Activated T-cell treated with anti-CD3 and anti-CD28 coated beads, Interleukin-2, amount 50 U/mL, for 4 hours (primary cell): Measurements from ENCODE around the gene PTPRE. TPM values are rescaled to one million over a fixed set of nuclear protein-coding genes. Genes with fewer than 3 reads are reported as not detected.
"Not testable (repeated sequence)": the region's sequence is repeated elsewhere in the genome, so short reads cannot be mapped to it uniquely, and the experiment has no call there.

Source experiments
- ATAC-seq, 2 donors: fragments of 200-7000 bp; cut with Tn5 transposase; one replicate each; pipeline ENCODE4 v1.10.0; 2021
- DNase-seq: peaks from one replicate; pipeline ENCODE4 v3.0.0-alpha.2; 2020
- H3K27me3 Mint-ChIP-seq: one replicate; pipeline ENCODE4 v1.8.0; 2021; ENCODE audit warnings: low read depth, mixed read lengths
- H3K36me3 Mint-ChIP-seq: one replicate; pipeline ENCODE4 v1.8.0; 2022; ENCODE audit warnings: mixed read lengths; ENCODE audit not compliant: insufficient read depth
- H3K4me1 Mint-ChIP-seq: one replicate; pipeline ENCODE4 v1.8.0; 2021; ENCODE audit warnings: low read depth, mixed read lengths
- H3K4me3 Mint-ChIP-seq: one replicate; pipeline ENCODE4 v1.8.0; 2021; ENCODE audit warnings: mild to moderate bottlenecking, moderate library complexity, mixed read lengths
- H3K9me3 Mint-ChIP-seq: one replicate; pipeline ENCODE4 v1.8.0; 2021; ENCODE audit warnings: mixed read lengths
- total RNA-seq, 3 donors: library from RNA; stranded (reverse); gene quantifications; one replicate each; pipeline ENCODE4 v1.2.1, GENCODE V29; 2021

PTPRE gene
- total RNA-seq, 3 donors from 2014 or later: 35.8 to 49.1 (median 46.1) TPM

DNA sequence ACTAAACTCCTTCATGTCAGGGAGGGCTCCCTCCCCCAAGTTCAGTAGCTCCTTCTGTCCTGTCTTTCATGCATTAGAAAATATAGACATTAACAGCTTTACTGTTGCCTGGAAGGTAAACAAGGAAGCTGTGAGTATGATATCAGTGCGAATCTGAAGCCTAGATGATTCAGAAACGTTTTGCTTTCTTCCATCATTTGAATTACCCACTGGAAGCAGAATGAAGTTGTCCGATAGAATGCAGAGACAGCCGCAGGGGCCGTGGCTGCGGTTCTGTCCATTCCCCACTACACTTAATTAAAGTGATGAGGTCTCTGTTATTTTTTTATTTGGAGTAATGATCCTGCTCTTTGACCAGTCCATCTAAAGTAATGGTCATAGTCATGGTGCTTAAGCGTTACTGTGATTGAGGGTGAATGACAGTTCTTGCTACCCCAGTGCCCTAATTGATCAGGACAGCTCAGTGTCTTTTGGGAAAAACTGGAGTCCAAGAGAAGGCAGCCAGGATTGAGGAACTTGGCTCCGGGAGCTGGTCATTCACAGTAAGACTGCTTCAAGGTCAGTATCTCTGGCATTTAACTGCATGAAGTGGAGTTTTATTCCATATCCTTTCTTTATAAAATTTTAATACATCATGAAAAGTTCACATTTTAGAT is 69.9 kb downstream of the PTPRE start:
- Mint-ChIP-seq H3K9me3 (peaks cover 7% of the 10 kb centered on the region), H3K36me3 (no peaks in the 10 kb centered on the region), H3K4me3 (no peak overlapping the region), H3K4me1 (peaks cover 5% of the 10 kb centered on the region), H3K27me3 (peaks cover 13% of the 10 kb centered on the region)
- ATAC-seq (no peak), DNase-seq (no peak)

DNA sequence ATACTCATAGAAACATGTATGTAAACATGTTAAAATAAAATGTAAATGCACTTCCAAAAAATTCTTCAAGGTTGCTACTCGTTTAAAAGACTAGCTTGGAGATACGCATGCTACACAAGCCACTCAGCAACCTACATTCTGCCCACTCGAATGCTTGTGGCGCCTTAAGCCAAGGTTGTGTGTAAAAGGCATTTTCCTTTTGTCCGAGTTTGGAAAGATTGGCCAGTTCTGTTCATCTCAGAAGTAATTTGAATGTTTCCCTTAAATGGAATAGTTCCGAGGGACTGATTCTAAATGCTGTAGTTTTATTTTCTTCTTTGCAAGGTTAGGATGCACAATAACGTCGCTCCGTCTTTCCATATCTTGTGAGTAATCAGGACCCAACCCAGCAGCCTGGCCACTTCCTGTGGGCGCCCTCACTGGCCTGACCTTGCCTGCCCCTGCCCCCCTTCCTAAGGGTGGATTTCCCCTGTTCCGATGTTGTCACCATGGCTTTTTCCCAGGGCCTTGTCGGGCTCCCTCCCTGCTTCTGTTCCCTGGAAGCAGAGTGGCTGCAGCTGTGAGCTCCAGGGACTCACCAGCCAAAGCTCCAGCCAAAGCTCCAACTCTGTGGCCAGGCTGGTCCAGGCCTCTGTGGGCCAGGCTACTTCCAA is 70.6 kb downstream of the PTPRE start:
- Mint-ChIP-seq H3K36me3 (no peaks in the 10 kb centered on the region), H3K9me3 (peaks cover 7% of the 10 kb centered on the region), H3K27me3 (peaks cover 13% of the 10 kb centered on the region), H3K4me1 (peaks cover 5% of the 10 kb centered on the region), H3K4me3 (no peak overlapping the region)
- no peak for DNase-seq
- ATAC-seq: no peak

DNA sequence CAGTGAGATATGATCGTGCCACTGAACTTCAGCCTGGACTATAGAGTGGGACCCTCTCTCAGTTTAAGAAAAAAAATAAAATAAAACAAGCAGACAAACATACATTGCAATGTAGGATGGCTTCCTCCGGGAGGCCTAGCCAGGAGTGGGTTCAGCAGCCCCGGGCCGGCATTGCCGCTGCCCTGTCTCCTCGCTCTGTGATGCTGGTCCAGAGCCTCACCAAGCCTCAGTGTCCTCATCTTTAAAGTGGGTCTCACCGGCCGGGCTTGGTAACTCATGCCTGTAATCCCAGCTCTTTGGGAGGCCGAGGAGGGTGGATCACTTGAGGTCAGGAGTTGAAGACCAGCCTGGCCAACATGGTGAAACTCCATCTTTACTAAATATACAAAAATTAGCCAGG is 71.6 kb downstream of the PTPRE start:
- DNase-seq: no peak
- no peak overlapping the region for H3K4me3 Mint-ChIP-seq

DNA sequence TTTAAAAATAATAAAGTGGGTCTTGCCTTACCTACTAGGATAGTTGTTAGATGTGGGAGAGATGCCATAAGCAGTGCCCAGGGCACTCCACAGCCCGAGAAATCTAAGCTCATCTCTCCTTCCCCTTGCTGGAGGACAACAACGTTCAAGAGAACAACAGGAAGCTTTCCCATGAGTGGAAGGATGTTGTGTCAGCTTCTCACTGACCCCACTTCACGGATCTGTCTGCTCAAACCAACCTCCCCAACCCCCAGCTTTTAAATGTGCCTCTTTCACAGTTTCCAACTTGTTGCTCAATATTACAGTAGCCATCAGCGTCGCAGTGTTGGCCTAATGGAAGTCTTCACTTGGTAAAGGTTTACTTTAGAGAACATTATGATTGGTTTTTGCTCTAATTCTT is 72.1 kb downstream of the PTPRE start:
- H3K4me3 Mint-ChIP-seq: no peak overlapping the region
- peaks cover 7% of the 10 kb centered on the region for H3K9me3 Mint-ChIP-seq
- no peaks in the 10 kb centered on the region for H3K36me3 Mint-ChIP-seq
- H3K4me1 Mint-ChIP-seq: peaks cover 10% of the 10 kb centered on the region
- peaks cover 12% of the 10 kb centered on the region for H3K27me3 Mint-ChIP-seq
- ATAC-seq: no peak
- no peak for DNase-seq

More for the DNA sequence above, 71.6 kb downstream of the PTPRE start:
- Mint-ChIP-seq H3K9me3 (peaks cover 7% of the 10 kb centered on the region), H3K27me3 (peaks cover 14% of the 10 kb centered on the region), H3K4me1 (peaks cover 7% of the 10 kb centered on the region), H3K36me3 (no peaks in the 10 kb centered on the region)
- no peak for ATAC-seq

DNA sequence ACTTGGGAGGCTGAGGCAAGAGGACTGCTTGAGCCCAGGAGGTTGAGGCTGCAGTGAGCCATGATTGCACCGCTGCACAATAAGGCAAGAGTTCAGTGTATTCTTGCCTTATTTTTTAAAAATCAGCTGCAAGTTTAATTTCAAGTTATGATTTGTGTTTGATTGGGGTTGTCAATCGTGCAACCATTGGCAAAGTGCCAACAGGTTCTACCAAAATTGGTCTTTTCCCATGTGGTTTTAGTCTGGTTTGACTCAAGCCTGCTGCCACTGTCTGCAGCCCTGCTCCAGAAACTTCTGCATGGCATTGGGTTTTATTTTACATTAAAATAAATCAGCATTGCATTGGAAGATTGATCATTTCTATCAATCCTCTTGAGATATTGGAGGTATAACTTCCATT is 72.7 kb downstream of the PTPRE start:
- Mint-ChIP-seq H3K9me3 (peaks cover 7% of the 10 kb centered on the region), H3K36me3 (no peaks in the 10 kb centered on the region), H3K4me1 (peaks cover 10% of the 10 kb centered on the region), H3K27me3 (peaks cover 9% of the 10 kb centered on the region), H3K4me3 (no peak overlapping the region)
- DNase-seq (no peak), ATAC-seq (no peak)

DNA sequence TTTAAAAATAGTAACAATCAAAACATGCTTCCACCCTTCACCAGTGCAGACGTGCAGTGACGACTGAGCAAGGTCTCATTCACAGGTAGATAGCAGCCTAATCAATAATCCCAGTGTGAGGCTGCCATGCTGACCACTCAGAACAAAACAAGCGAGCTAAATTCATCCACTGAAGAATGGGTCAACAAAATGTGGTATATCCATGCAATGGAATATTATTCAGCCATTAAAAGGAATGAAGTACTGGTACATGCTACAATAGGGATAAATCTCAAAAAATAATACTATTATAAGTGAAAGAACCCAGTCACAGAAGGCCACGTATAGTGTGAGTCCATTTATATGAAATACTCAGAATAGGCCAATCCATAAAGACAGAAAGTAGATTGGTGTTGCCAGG is 74.0 kb downstream of the PTPRE start:
- Mint-ChIP-seq H3K4me1 (peaks cover 13% of the 10 kb centered on the region), H3K27me3 (peaks cover 7% of the 10 kb centered on the region), H3K4me3 (no peak overlapping the region), H3K36me3 (no peaks in the 10 kb centered on the region), H3K9me3 (peaks cover 7% of the 10 kb centered on the region)
- no peak for ATAC-seq
- no peak for DNase-seq

DNA sequence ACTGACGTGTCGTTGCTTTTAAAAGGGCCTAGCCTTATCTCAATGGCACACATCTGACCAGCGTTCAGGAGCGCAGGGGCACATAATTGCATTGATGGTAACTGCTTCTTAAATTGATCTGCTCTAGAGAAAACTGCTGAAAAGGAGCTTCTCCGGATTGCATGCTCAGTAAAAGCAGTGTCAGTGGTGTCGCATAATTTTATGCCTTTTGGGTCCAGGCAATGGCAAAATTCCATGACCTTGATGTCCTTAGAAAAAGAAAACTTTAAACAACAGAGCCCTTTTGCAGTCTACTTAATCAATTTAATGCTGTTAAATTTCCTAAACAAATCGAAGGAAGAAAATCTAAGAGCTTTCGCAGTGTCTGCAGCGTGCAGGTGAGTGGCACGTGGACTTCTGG is 75.7 kb downstream of the PTPRE start:
- no peak for DNase-seq
- no peak for ATAC-seq
- H3K27me3 Mint-ChIP-seq: peaks cover 6% of the 10 kb centered on the region
- H3K4me1 Mint-ChIP-seq: peaks cover 15% of the 10 kb centered on the region
- H3K4me3 Mint-ChIP-seq: no peak overlapping the region
- peaks cover 7% of the 10 kb centered on the region for H3K9me3 Mint-ChIP-seq
- no peaks in the 10 kb centered on the region for H3K36me3 Mint-ChIP-seq

DNA sequence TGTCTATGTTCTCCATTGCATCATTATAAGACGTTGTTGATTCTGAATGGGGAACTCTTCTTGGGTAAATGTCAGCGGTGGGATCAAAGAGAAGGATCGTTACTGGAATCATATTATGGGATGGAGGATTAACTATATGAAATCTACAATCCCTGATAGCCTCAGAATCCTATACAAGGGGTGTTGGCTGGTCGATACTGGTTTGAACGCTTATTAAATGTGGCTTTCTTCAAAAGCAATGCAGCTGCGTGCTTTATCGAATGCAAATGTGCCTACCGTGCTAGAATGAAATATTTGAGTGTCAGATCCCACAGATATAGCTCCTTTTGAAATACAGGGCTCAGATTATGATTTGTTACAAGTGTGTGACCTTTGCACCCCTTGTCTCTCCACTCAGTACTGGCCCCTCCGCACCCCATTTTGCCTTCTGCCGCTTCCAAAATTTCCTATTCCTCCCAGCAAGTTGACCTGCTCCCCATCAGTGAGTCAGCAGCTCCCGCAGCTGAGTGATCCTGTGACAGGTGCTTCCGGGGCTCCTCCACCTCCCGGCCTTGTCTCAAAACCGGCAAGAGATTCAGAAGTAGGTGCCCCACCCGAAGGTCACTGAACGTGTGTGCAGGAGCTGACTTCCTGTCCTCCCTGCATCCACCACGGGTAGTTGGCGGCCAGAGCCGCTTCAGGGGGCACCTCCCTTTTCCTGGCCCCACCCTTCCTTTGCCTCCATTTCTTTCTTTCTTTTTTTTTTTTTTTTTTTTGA is 76.6 kb downstream of the PTPRE start:
- DNase-seq: no peak
- Mint-ChIP-seq H3K9me3 (peaks cover 7% of the 10 kb centered on the region), H3K4me3 (peak overlapping the region; percentile 4), H3K27me3 (peaks cover 4% of the 10 kb centered on the region), H3K36me3 (no peaks in the 10 kb centered on the region), H3K4me1 (peaks cover 13% of the 10 kb centered on the region)
- no peak for ATAC-seq

DNA sequence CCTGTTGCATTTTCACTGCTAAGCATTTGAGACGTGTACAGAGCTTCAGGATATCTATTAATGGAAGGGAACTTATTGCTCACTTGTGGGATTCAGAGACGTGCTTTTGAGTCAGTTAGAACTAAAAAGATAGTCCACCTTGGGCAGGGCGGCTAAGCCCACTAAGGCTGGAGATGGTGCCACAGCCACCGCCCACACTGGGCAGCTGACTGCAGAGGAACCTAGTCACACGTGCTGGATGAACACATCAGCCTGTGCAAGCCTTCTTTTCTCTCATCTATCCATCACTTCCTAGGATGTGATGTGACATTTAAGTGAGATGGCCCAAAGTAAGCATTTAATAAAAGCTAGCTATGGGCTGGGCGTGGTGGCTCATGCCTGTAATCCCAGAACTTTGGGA is 78.0 kb downstream of the PTPRE start:
- H3K4me3 Mint-ChIP-seq: no peak overlapping the region
- no peaks in the 10 kb centered on the region for H3K36me3 Mint-ChIP-seq
- H3K9me3 Mint-ChIP-seq: peaks cover 4% of the 10 kb centered on the region
- DNase-seq: no peak
- peaks cover 4% of the 10 kb centered on the region for H3K27me3 Mint-ChIP-seq
- H3K4me1 Mint-ChIP-seq: peaks cover 18% of the 10 kb centered on the region
- no peak for ATAC-seq

DNA sequence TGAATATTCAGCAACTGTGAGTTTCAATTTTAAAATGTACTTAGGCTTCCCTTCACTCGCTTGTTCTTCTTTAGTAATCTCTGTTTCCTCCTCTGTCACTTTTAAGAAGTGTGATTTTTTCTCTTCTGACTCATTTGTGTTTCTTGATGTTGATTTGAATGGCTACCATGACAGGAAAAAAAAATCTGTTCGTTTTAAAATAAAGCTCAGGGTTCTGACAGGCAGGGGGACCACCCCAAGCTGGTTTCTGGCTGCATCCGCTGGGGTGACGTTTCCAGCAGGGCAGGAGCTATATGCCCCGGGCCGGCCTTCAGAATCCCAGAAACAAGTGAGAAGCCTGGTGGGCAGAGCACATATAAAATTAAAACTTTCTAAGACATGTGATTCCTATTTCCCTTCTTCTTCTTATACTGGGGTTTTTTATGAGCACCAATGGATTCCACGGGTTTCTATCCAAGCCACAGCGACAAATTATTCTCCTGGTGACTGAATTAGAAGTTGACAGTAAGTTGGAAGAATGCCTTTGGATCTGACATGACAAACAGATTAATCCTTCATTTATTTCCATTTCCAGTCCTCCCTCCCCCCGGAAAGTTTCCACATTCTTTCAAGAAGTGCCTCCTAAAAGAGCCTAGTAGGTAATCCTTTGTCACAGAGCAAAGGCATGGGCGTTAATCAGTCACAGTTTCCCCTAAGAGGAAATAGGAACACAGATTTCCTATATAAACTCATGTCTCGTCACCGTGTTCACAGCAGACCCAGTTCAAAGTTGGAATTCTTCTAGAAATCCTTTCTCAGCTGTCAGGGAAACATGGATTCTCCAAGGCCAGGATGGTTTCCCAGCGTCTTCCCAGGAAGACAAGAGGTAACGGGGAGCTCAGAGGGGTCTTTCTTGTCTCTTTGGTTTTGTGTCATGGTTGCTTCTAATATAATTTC is 79.9 kb downstream of the PTPRE start:
- Mint-ChIP-seq H3K27me3 (peaks cover 4% of the 10 kb centered on the region), H3K9me3 (no peaks in the 10 kb centered on the region), H3K4me1 (peaks cover 37% of the 10 kb centered on the region), H3K36me3 (no peaks in the 10 kb centered on the region), H3K4me3 (no peak overlapping the region)
- DNase-seq (no peak), ATAC-seq (peak in 1 of 2 donors; percentile 9)

DNA sequence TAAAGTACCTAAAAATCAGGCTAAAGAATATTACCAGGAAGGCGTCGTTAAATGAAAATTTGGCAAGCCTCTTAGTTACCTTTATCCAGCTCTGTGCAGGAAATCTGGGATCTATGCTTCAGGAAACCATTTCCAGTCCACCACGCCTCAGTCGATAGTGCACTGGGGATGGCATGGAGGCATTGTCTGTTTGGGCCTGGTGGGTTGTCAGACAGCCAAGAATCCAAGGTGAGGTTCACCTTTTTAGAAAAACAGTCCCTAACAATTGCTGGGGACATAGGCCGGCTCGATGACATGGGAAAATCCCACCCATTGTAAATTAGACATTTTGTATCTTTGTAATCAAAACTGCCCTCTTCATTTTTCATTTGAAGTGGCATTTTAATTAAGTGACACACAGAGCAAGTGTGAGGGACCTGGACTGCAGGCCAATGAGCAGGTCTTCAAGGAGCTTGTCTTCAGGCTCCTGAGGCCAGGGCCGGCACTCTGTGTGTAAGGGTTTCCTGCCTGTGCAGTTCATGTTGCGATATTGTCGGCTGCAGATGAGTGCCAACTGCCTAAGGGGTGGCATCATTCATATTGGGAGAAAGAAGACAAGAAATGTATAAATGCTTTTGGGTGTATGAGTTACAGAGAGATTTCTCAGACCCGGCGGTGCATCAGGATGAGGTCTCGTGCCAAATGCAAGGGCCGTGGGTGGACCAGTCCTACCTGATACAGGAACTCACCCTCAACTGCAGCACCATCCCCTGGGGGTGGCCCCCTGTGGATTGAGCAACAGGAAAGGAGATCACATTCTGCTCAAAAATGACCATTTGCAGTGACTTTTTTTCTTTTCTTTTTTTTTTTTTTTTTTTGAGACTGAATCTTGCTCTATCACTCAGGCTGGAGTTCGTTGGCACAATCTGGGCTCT is 80.8 kb downstream of the PTPRE start:
- Mint-ChIP-seq H3K27me3 (peaks cover 4% of the 10 kb centered on the region), H3K9me3 (no peaks in the 10 kb centered on the region), H3K4me1 (peaks cover 46% of the 10 kb centered on the region), H3K4me3 (no peak overlapping the region), H3K36me3 (no peaks in the 10 kb centered on the region)
- no peak for DNase-seq
- no peak for ATAC-seq

DNA sequence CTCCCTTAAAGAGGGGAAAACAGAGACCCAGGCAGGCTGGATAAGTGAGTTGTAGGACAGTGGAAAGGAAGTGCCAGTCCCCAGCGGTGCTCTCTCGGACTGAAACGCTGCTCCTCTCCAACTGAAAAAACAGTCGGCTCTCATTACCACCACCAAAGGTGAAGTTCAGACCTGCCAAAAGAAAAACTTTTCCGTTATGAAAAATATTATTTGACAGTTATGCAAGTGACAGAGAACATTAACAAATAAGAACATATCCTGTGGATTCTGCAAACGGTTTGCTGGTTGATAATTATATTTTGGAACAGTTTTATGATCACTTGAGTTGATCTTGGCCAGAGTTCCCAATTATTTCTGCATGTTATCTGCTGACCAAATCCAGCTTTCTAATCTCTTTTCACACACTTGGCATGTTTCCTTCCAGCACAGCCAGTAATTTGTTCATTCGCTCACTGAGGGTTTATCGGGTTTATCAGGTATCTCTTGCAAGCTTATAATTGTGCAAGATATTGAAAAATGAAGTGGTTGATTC is 82.6 kb downstream of the PTPRE start:
- Mint-ChIP-seq H3K4me1 (peaks cover 44% of the 10 kb centered on the region), H3K36me3 (no peaks in the 10 kb centered on the region), H3K9me3 (no peaks in the 10 kb centered on the region), H3K27me3 (peaks cover 2% of the 10 kb centered on the region), H3K4me3 (no peak overlapping the region)
- DNase-seq (no peak), ATAC-seq (no peak)

DNA sequence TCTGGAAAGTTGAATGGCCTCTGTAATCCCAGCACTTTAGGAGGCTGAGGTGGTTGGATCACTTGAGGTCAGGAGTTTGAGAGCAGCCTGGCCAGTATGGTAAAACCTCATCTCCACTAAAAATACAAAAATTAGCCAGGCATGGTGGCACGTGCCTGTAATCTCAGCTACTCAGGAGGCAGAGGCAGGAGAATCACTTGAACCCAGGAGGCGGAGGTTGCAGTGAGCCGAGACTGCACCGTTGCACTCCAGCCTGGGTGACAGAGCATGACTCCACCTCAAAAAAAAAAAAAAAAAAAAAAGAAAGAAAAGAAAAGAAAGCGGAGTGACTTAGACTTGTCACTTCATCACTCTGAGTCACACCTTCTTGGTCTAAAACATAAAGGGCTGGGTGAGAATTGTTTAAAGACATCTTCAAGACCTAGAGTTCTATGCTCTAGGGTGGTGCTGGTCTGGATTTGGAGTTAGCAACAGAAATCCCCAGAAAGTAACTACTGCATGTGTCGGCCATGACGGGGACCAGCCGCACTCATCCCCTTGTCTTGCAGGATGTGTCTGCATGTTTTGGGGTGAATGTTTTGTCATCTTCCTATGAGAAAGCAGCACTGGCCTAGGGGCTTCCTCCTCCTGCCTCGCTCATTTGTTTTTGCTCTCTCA is 83.4 kb downstream of the PTPRE start:
- H3K9me3 Mint-ChIP-seq, H3K36me3 Mint-ChIP-seq, H3K27me3 Mint-ChIP-seq: not testable (repeated sequence)
- Mint-ChIP-seq H3K4me1 (peaks cover 42% of the 10 kb centered on the region), H3K4me3 (peak overlapping the region; percentile 63)
- ATAC-seq: peak; percentile 80 to 82
- DNase-seq: peak; percentile 18
